Testis (tissue), 2 donors: ENCODE results near the gene SMIM30.

ENCODE experiments used
- CTCF ChIP-seq, 3 experiments: fragments of 450-650 bp in 2 of 3; fragments of 200-600 bp in 1 of 3; sonication (generic) in 1 of 3; IDR thresholded peaks; one replicate each; pipeline ENCODE4 v1.5.1; 2016 to 2019; ENCODE audit warnings: antibody characterized with exemption in 3 of 3, mild to moderate bottlenecking in 2 of 3, moderate library complexity in 1 of 3
- POLR2A ChIP-seq: fragments of 450-650 bp; IDR thresholded peaks from one replicate; pipeline ENCODE4 v1.6.1; 2017; ENCODE audit warnings: antibody characterized with exemption, mild to moderate bottlenecking, moderate library complexity

- TF ChIP-seq CTCF (IDR thresholded peaks at IDR 0.05) (no peak), POLR2A (no peak)
Observed at GRCh38 chr7:113086431-113086888, 31.9 kb downstream of the SMIM30 start, which contains the start of gene GPR85.
